H1 (cell line): Measurements from ENCODE around the gene ZFAND3. TPM values are rescaled to one million over a fixed set of nuclear protein-coding genes. Genes with fewer than 3 reads are reported as not detected.

Experiments used
- KDM4A ChIP-seq: IDR thresholded peaks from one replicate; pipeline ENCODE4 v1.7.1; 2012; ENCODE audit warnings: low read depth, mild to moderate bottlenecking, moderate library complexity, low read length, inconsistent platforms; ENCODE audit not compliant: severe bottlenecking
- RBBP5 ChIP-seq: IDR thresholded peaks from 2 replicates; pipeline ENCODE4 v1.7.1; 2012; ENCODE audit warnings: low read depth, mild to moderate bottlenecking, inconsistent platforms, low read length, moderate library complexity, borderline replicate concordance
- SIRT6 ChIP-seq: IDR thresholded peaks from one replicate; pipeline ENCODE4 v1.7.1; 2012; ENCODE audit warnings: low read length, inconsistent platforms
- polyA plus RNA-seq, 7 experiments: library from polyadenylated mRNA; depleted of rRNA in 3 of 7; stranded (reverse) in 5 of 7; unstranded in 2 of 7; fragments of >200 nt in 5 of 7; fragments of 200-250 nt in 2 of 7; gene quantifications; 1 replicate in 5 of 7; 2 replicates in 1 of 7; 4 replicates in 1 of 7; pipeline versions ENCODE4 v1.2.1 to v1.2.3, GENCODE V29; 2011 to 2013; ENCODE audit warnings: missing spikeins in 2 of 7, mixed read lengths in 2 of 7
- total RNA-seq: library from RNA; stranded (reverse); fragmentation: NEBNext Ultra II Directional; extraction: Animal tissue kit (Norgen Biotek cat#: 25700); gene quantifications from 2 replicates; pipeline ENCODE4 v1.2.1, GENCODE V29; 2021

ZFAND3 gene
- total and polyA plus RNA-seq, 2 of the 8 experiments (the other 6 are each of a cell fraction or from before 2014, with no cell fraction given), result 13.0 to 51.3 TPM

DNA sequence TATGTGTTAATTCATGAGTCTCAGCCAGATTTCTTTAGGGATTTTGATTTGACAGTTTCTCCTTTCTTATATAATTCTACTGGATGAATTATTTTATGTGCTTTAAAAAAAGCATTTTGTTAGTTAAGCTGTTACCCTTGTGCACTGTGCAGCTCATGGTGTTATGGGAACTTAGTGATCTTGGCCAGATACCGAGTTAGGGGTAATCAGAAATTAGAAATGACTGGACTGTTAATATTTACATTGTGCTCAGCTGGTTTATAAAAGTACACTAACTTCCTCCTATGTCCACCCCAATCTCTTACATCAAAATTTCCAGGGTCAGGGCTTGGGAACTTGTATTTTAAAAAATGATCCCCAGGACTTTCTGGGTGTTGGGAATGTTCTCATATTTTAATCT, 260.0 kb downstream of the ZFAND3 start (continued):
- TF ChIP-seq RBBP5 (no peak), SIRT6 (no peak), KDM4A (no peak)
